Uterus (tissue), 2 donors: ENCODE data around the gene LHPP.

Experiments
- CTCF ChIP-seq, 4 experiments: fragments of 200-600 bp in 2 of 4; fragments of 450-650 bp in 2 of 4; sonication (generic) in 2 of 4; IDR thresholded peaks; one replicate each; pipeline ENCODE4 v1.5.1; 2016 to 2019; ENCODE audit warnings: antibody characterized with exemption in 4 of 4, mild to moderate bottlenecking in 2 of 4, moderate library complexity in 1 of 4
- POLR2A ChIP-seq, 2 donors: fragments of 450-650 bp; IDR thresholded peaks; one replicate each; pipeline ENCODE4 v1.6.1; 2016; ENCODE audit warnings: antibody characterized with exemption in 2 of 2, mild to moderate bottlenecking in 1 of 2, moderate library complexity in 1 of 2

- TF ChIP-seq CTCF (IDR thresholded peaks at IDR 0.05) (no peak), POLR2A (IDR thresholded peaks at IDR 0.05) (no peak)
Measured at GRCh38 chr10:124449170-124450011, 12.2 kb upstream of the LHPP start.
